ENCODE measurements around the gene ABCC3. TPM values are rescaled to one million over a fixed set of nuclear protein-coding genes. Genes with fewer than 3 reads are reported as not detected.

The ABCC3 gene
- total and polyA plus RNA-seq, 2 donors (not counting 3 experiments of a cell fraction or from before 2014, with no cell fraction given), result 1.1 to 2.6 TPM

DNA sequence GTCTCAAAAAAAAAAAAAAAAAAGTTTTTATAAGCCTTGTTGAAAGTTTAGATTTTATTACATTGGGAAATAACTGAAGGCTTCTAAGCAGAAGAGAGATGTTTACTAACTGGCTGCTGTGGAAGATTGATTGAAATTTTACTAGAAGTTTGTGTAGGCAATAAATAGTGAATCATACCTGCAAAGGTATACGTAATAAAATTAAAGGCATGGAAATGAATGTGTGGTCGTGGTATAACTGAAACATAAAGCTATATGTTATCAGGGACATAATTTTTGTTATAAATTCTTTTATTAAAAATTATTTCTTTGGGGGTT lies 93.4 kb downstream of the ABCC3 start:
- H4K20me1 ChIP-seq (replicated peaks; ENCODE audit: control insufficient read depth, extremely low read depth, insufficient read depth, low read length), result peaks cover 17% of the 10 kb centered on the region
- dilution Hi-C loops (cut with MboI; ENCODE audit: extremely low pct_ligation_motif_present, low sequenced_read_pairs) (no loop called here), intact Hi-C loops (cut with micrococcal nuclease) (no loop called here)
- H3K9me1 ChIP-seq (replicated peaks; ENCODE audit: control insufficient read depth, extremely low read depth, insufficient read depth, low read length), result no peaks in the 10 kb centered on the region
- CTCF ChIA-PET, result interaction anchor here (1.2 to 2.1 kb wide), 2 partner anchors 15 to 19 kb away, joined by 3 to 5 read pairs; no protein-coding TSS in a partner anchor
- H2AFZ ChIP-seq (ENCODE audit: low read depth, low read length), result no peak overlapping the region
- DNase-seq (ENCODE audit: low read depth, low spot score) (no peak), FAIRE-seq (no peak)
- H3K4me1 ChIP-seq (ENCODE audit: control insufficient read depth, extremely low read depth, insufficient read depth, low read length), result no peaks in the 10 kb centered on the region
- POLR2A ChIA-PET, result no interaction called here
- H3K79me2 ChIP-seq (ENCODE audit: control insufficient read depth, insufficient read depth, low read length), result peaks cover 100% of the 10 kb centered on the region
- H3K4me3 ChIP-seq (replicated peaks in 1 of 3; ENCODE audit: insufficient read depth in 1 of 3, low read depth in 1 of 3, low read length in 3 of 3), result no peak overlapping the region
- no peak overlapping the region for H3K27ac ChIP-seq (ENCODE audit: insufficient read depth, low read depth, low read length)
- H3K36me3 ChIP-seq (ENCODE audit: control insufficient read depth in 2 of 2, extremely low read depth in 1 of 2, insufficient read depth in 2 of 2, low read length in 2 of 2), result no peaks in the 10 kb centered on the region
- H3K4me2 ChIP-seq (ENCODE audit: insufficient read depth, low read length), result no peak overlapping the region
- no TSS peak for BruUV-seq (replicated peaks)
- H3K9ac ChIP-seq (replicated peaks; ENCODE audit: extremely low read depth, insufficient read depth, low read length), result no peak overlapping the region
- H3K9me3 ChIP-seq (replicated peaks; ENCODE audit: control insufficient read depth, insufficient read depth, low read length), result no peaks in the 10 kb centered on the region
- H3K27me3 ChIP-seq (ENCODE audit: control insufficient read depth in 2 of 2, insufficient read depth in 2 of 2, low read length in 2 of 2), result no peaks in the 10 kb centered on the region
- TF ChIP-seq POLR2AphosphoS5 (IDR thresholded peaks at IDR 0.05; ENCODE audit: insufficient read depth, low read depth, low read length) (no peak), POLR2A (IDR thresholded peaks at IDR 0.05; ENCODE audit: low read depth, low read length) (no peak), MYC (IDR thresholded peaks at IDR 0.05; ENCODE audit: low read depth, low read length) (no peak), FOS (IDR thresholded peaks at IDR 0.05; ENCODE audit: borderline replicate concordance, insufficient read depth, low read length) (no peak), CTCF (IDR thresholded peaks at IDR 0.05; ENCODE audit: extremely low read depth in 1 of 2, insufficient read depth in 1 of 2, low read depth in 1 of 2, low read length in 2 of 2) (no peak), GATA2 (IDR thresholded peaks at IDR 0.05; ENCODE audit: insufficient read depth, insufficient read length, low read depth, low read length) (no peak)

All from endothelial cell of umbilical vein (primary cell).